NCI-H128 (cell line): ENCODE data around the gene NPAS4.
A peak's percentile ranks its signal among the peaks of the same experiment; 100 is the strongest.
"Not testable (repeated sequence)": the region's sequence is repeated elsewhere in the genome, so short reads cannot be mapped to it uniquely, and the experiment has no call there.

Experiments
- DNase-seq: peaks from one replicate; lab custom pipeline; 2025; ENCODE audit not compliant: unreplicated experiment; lab: John Stamatoyannopoulos, UW

Gene NPAS4

GRCh38 chr11:66454247-66454646 is 33.4 kb downstream of the NPAS4 start:
- no peak for DNase-seq

GRCh38 chr11:66454828-66455227 is 34.0 kb downstream of the NPAS4 start:
- DNase-seq: no peak

- no peak for DNase-seq
Measured at GRCh38 chr11:66457826-66458225, 37.0 kb downstream of the NPAS4 start.

GRCh38 chr11:66459138-66459778 is 38.4 kb downstream of the NPAS4 start:
- DNase-seq: no peak

- no peak for DNase-seq
Measured at GRCh38 chr11:66462010-66462409, 41.2 kb downstream of the NPAS4 start.

GRCh38 chr11:66462911-66463310 is 42.1 kb downstream of the NPAS4 start:
- DNase-seq: no peak

- DNase-seq: not testable (repeated sequence)
Measured at GRCh38 chr11:66464116-66464515, 43.3 kb downstream of the NPAS4 start.

- DNase-seq: no peak
Measured at GRCh38 chr11:66464916-66465315, 44.1 kb downstream of the NPAS4 start.

GRCh38 chr11:66465373-66466224 is 44.8 kb downstream of the NPAS4 start:
- no peak for DNase-seq

GRCh38 chr11:66466225-66467033 is 45.6 kb downstream of the NPAS4 start, which contains the start of gene PELI3:
PELI3 (plus strand) TSS chr11:66466905; CDS start chr11:66468129, 1,224 bp downstream.
- peak; percentile 76 for DNase-seq

- DNase-seq: no peak
Measured at GRCh38 chr11:66467034-66467659, 46.3 kb downstream of the NPAS4 start.

- DNase-seq: no peak
Measured at GRCh38 chr11:66467756-66468155, 46.9 kb downstream of the NPAS4 start.

- DNase-seq: no peak
Measured at GRCh38 chr11:66468691-66469090, 47.9 kb downstream of the NPAS4 start.

GRCh38 chr11:66469441-66469840 is 48.6 kb downstream of the NPAS4 start:
- no peak for DNase-seq

- no peak for DNase-seq
Measured at GRCh38 chr11:66470015-66470414, 49.2 kb downstream of the NPAS4 start.

- DNase-seq: no peak
Measured at GRCh38 chr11:66471142-66471541, 50.3 kb downstream of the NPAS4 start.

GRCh38 chr11:66472054-66472453 is 51.2 kb downstream of the NPAS4 start:
- DNase-seq: no peak

- no peak for DNase-seq
Measured at GRCh38 chr11:66473167-66473566, 52.3 kb downstream of the NPAS4 start.

GRCh38 chr11:66473608-66474515 is 53.0 kb downstream of the NPAS4 start:
- no peak for DNase-seq
